Activated CD8-positive, alpha-beta memory T cell treated with anti-CD3 and anti-CD28 coated beads, Interleukin-2, amount 50 U/mL, for 1 hour (primary cell): ENCODE measurements around the gene KLHL29.

Experiments used
- DNase-seq: peaks from one replicate; pipeline ENCODE4 v3.0.0-alpha.2; 2020; ENCODE audit errors: extremely low read depth

Gene KLHL29

DNA sequence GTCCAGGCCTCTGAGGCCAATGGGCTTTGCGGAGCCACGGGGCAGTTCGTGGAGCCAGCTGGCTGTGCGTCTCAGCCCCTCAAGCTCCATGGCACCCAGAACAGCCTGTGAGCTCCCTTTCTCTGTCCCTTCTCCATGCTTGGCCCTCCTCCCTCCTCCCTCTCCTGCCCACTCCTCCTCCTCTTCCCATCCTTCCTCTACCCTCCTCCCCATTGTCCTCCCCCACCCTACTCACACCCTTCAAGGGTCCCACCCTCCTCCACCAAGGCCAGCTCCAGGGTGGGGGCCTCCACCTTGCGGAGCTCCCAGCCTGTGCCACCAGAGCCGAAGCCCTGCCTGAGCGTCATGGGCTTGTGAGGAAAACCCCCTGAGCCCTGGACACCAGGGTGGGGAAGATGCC, 273.0 kb downstream of the KLHL29 start:
- no peak for DNase-seq

DNA sequence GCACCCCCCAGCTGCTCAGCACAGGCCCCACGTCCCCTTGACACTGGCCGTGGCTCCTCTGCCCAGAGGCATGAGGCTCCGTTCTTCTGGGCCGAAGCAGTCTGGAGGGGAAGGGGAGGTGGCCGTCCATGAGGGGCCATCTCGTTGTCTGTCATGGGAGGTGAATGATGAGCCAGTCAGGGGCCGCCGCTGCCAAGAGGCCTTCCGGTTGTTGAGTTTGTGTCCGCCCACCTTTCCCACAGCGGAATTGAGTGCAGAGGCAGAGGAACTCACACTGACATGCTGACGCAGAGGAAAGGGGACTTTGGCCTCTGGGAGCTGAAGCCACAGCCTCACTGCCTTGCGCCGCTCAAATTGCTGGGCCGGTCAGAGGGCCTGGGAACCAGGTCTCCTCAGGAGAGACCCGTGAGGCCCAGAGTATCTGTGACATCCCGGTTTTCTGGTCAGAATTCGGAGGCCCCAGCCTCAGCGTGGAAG, 273.5 kb downstream of the KLHL29 start:
- DNase-seq, result no peak

DNA sequence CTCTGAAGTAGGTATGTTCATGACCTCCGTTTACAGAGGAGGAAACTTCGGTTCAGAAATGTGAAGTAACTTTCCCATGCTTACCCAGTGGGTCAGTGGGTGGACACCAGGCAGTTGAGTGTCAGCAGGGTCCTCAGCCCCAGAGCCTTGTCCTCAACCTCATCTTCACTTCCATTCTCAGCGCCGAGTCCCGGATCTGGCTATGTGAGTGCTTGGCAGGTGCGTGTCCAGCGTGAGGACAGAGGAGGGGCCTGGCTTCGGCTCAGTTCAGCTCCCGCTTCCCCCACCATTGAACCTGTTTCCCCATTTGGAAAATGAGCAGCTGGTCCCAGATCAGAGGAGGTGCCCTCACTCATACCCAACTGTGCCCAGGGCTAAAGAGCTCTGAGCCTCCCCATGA, 274.3 kb downstream of the KLHL29 start:
- no peak for DNase-seq

DNA sequence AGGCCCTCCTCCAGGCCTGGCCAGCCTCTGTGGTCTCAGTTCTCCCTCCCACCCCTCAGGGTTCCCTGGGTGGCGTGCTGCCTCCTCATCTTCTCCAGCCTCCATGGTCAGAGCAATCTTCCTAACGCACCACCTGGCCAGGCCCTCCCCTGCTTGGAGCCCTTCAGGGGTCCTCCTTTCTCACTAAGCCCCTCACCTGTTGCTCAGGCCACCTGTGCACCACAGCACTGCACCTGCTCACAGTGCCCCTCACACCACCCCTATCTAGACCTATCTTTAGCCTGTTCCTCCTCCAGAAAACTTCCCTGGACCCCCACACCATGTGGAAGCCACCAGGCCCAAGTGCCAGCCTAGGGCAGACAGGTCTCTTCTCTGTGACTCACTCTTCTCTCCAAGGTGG, 274.8 kb downstream of the KLHL29 start:
- DNase-seq, result no peak

GRCh38 chr2:23660237-23660636, 275.3 kb downstream of the KLHL29 start:
- DNase-seq, result no peak

DNA sequence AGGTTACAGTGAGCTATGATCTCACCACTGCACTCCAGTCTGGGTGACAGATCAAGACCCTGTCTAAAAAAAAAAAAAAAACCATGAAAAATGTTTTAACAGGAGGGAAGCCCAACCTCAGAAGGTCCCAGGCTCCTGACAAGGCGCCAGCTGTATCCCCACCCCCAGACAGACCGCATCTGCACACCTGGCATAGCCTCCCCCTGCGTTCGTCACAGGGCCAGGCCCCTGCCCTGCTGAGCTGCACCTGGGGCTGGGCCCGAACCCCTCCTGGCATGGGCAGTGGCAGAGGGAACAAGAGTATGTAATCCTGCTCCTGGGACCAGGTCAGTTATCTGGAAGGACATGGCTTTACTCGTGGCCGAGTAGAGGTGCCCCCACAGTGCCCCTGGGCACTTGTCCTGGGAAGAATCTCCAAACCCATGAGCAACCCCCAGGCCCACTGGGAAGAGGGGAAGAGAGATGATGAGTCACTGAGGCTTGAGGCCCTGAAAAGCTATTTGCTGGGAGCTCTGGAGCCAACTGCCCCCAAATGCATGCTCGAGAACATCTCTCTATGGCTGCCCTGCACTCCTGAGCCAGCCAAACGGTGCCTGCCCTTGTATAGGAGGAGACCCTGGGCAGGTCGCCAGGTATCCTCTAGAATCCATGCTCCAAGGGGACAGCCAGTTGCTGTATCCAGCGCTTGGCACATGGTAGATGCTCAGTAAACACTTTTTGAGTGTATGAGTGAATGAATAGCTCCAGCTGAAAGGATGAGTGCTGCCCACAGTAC, 276.5 kb downstream of the KLHL29 start:
- DNase-seq, result no peak

DNA sequence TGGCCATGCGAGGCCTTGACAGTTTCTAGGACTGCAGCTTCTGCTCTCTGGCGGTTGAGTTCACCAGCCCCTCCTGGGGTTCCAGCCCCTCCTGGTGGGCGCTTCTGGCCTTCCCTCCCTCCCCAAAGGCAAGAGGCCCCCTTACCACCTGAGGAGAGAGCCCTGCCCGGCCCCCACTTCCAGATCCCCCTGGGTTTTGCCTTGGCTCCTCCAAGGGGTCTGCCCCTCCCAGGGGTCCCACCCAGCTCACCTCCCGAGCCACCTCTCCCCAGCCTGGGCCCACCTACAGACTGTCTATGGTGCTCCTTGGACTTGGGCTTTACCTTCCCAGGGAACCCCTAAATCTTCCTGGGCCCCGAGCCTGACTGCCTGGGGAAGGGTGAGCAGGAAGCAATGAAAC, 277.5 kb downstream of the KLHL29 start:
- DNase-seq, result no peak

DNA sequence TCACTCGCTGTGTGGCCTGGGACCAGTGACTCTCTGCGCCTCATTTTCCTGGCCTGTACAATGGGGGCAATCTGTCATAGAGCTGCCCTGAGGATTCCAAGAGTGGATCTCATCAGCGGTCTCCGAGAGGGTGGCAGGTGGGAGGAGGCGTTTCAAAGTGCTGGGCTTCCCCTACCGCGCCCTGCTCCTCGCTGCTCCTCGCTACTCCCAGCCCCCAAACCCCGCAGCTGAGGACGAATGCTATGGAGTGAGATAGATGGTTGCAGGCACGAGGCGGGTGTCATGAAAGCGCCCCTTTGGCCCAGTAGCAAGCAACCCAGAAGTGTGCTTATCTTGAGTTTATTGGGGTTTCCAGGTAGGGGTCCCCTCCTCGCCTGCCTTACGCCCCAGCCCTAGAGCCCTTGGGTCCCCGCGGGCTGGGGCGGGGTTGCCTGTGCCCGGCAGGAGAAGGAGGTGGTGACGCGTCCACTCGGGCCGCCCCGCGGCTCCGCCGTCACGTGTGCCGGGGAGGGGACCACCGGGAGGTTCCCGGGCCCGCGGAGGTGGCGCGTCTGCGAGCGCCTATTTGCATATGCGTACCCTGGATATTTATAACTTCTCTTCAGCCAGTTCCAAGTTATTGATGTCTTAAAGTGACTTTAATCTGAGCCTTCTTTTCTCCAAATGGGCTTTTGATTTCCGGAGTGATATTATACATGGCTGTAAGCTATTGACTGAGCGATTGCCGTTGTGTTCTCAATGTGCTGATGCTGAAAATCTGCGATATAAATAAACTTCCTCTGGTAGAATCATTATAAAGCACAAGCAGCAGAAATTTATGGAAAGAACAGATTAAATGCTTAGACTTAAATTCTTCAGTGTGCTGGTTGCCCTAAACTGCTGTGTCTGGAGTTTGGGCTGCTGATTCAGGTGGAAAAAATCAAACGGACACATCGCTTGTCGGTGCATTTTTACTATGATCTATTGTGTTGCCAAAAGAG, 278.3 kb downstream of the KLHL29 start:
- DNase-seq, result no peak

- DNase-seq, result no peak
Observed at GRCh38 chr2:23664066-23664788, 279.2 kb downstream of the KLHL29 start.

DNA sequence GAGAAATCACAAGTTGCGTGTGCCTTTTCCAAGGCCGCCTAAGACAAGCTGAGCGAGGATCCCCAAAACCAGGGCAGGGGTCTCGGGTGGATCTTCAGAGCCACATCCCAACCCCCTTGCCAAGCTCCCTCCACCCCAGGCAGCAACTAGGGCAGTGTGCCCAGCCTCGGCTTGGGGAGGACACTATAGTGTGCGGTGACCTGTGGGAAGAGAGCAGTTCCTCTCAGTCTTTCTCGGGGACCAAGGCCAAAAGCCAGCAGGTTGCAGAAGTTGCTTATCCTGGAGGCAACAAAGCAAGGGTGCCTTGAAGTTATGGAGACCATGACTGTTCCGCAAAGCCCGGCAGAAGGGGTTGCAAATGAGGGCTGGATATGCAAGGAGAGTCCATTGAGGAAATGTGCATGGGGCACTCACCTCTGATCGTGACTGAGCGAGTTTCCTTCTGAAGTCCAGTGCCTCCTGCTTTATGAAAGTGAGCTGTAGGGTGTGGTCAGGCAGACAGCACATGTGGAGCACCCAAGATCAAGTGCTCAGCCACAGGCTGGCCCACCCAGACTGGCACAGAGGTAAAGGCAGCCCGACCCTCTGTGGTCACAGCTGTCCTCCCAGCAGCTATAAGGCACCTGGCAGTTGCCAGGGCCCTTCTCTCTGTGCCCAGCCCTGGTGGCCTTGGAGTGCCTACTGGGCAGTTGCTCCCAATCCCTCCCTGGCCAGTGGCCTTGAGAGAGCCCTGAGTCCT, 281.4 kb downstream of the KLHL29 start:
- no peak for DNase-seq

DNA sequence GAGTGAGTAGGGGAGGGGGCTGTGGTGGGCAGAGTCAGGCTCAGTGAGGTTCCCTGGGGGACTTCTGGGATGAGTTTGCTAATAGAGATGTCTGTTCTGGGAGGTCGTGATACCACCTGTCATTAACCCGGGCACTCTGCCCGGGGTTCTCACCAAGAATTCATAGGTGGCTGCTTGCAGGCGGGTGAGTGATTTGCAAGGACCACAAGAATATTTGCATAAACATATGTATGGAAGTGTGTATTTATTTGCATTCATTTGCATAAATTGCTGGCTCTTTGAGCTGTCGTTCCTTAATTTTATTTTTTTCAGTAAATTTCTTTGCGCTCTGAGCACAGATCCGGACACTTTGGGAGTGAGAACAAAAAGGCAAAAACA, 282.0 kb downstream of the KLHL29 start:
- DNase-seq, result no peak

- DNase-seq, result no peak
Observed at GRCh38 chr2:23668756-23669304, 283.9 kb downstream of the KLHL29 start.

GRCh38 chr2:23669413-23670244, 284.6 kb downstream of the KLHL29 start:
- no peak for DNase-seq

GRCh38 chr2:23670245-23670592, 285.2 kb downstream of the KLHL29 start:
- DNase-seq, result no peak

GRCh38 chr2:23673082-23673481, 288.1 kb downstream of the KLHL29 start:
- DNase-seq, result no peak

GRCh38 chr2:23673830-23674679, 289.1 kb downstream of the KLHL29 start:
- DNase-seq, result no peak

DNA sequence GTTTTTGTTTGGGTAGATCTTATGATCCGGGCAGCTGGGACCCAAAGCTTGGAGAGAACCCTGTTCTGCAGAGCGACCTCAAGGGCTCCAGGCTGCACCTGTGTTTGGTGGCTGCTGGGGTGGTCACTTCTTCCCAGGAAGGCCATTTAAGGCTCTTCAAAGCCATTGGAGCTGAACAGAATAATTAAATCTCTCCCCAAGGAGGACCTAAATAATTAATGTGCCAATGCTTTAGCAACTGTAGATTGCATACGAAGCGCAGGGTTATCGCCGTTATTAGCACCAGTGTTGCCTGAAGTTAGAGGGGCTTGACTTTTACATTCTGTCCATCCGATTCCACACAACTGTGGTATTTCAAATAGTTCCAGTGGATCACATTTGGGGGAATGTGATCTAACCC, 290.5 kb downstream of the KLHL29 start:
- DNase-seq, result no peak

DNA sequence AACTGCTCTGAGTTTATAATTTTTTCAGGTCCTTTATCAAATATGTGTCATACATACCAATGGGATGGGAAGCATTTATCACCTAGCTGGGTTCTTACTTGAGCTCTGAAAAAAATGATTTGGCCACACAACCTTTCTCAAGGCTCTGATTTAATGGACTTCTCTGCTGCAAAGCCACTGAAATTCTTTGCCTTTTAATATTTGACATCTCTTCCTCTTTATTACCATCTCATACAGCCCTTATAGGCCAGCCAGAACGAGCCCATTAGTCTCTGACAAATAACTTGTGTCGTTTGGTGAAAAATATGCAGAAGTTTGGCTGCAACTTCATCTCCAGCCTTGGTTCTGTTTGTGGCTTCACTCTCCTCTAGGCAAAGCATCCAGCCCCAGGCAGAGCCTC, 292.9 kb downstream of the KLHL29 start:
- no peak for DNase-seq

DNA sequence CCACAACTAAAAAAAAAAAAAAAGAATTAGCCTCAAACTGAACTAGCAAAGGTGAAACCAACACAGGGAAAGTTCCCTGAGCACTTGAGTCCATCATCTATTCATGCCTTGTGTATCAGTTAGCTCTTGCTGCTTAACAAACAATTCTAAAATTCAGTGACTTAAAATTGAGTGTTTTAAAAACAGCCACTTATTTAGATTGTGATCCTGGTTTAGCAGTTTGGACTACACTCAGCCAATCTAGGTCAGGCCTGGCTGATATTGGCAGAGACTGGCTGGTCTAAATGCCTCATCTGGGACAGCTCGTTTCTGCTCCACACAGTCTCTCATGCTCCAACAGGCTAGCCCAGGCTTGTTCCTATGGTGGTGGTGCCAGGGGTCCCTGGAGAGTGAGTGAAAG, 294.1 kb downstream of the KLHL29 start:
- no peak for DNase-seq
